Activated T-cell treated with anti-CD3 and anti-CD28 coated beads for 24 hours (primary cell): Measurements from ENCODE around the gene PLEKHM1.
"Not testable (repeated sequence)": the region's sequence is repeated elsewhere in the genome, so short reads cannot be mapped to it uniquely, and the experiment has no call there.

Experiments used
- DNase-seq: peaks from one replicate; pipeline ENCODE4 v3.0.0-alpha.2; 2020; ENCODE audit warnings: low read depth

Gene PLEKHM1

GRCh38 chr17:45441526-45442310 is 48.8 kb downstream of the PLEKHM1 start:
- no peak for DNase-seq

GRCh38 chr17:45440839-45441515 is 49.5 kb downstream of the PLEKHM1 start:
- DNase-seq, result not testable (repeated sequence)

GRCh38 chr17:45440161-45440778 is 50.3 kb downstream of the PLEKHM1 start:
- no peak for DNase-seq

GRCh38 chr17:45438931-45439610 is 51.5 kb downstream of the PLEKHM1 start:
- DNase-seq, result no peak

GRCh38 chr17:45437465-45438283 is 52.8 kb downstream of the PLEKHM1 start:
- no peak for DNase-seq

GRCh38 chr17:45436625-45437464 is 53.7 kb downstream of the PLEKHM1 start:
- DNase-seq, result no peak

- no peak for DNase-seq
Measured at GRCh38 chr17:45436161-45436560, 54.4 kb downstream of the PLEKHM1 start.

- DNase-seq, result no peak
Measured at GRCh38 chr17:45435481-45435880, 55.0 kb downstream of the PLEKHM1 start.

GRCh38 chr17:45433159-45433535 is 57.4 kb downstream of the PLEKHM1 start:
- no peak for DNase-seq

- no peak for DNase-seq
Measured at GRCh38 chr17:45432405-45433158, 57.9 kb downstream of the PLEKHM1 start, which contains the start of gene ARHGAP27. Gene ARHGAP27, minus strand, starts transcription at chr17:45432870. Its CDS starts 2,591 bp downstream, at chr17:45430279.

- DNase-seq, result peak; percentile 61
Measured at GRCh38 chr17:45431531-45432404, 58.8 kb downstream of the PLEKHM1 start.

- no peak for DNase-seq
Measured at GRCh38 chr17:45430738-45431530, 59.6 kb downstream of the PLEKHM1 start.

GRCh38 chr17:45430006-45430737 is 60.3 kb downstream of the PLEKHM1 start:
- no peak for DNase-seq

- DNase-seq, result no peak
Measured at GRCh38 chr17:45429339-45430005, 61.0 kb downstream of the PLEKHM1 start.

GRCh38 chr17:45428931-45429338 is 61.6 kb downstream of the PLEKHM1 start:
- no peak for DNase-seq

- DNase-seq, result peak; percentile 73
Measured at GRCh38 chr17:45428050-45428617, 62.4 kb downstream of the PLEKHM1 start.
